Progenitor cell of endocrine pancreas (in vitro differentiated cells): ENCODE measurements around the gene CDCA8. TPM values are rescaled to one million over a fixed set of nuclear protein-coding genes. Genes with fewer than 3 reads are reported as not detected.

ENCODE experiments used
- DNase-seq: peaks from one replicate; pipeline ENCODE4 v3.0.0; 2021; ENCODE audit warnings: low spot score; ENCODE audit not compliant: unreplicated experiment
- H3K27ac Mint-ChIP-seq: 2 replicates; pipeline ENCODE4 v1.8.0; 2021; ENCODE audit warnings: mild to moderate bottlenecking, moderate library complexity, mixed read lengths
- H3K27me3 Mint-ChIP-seq: 2 replicates; pipeline ENCODE4 v1.8.0; 2021; ENCODE audit warnings: mixed read lengths
- H3K36me3 Mint-ChIP-seq: 2 replicates; pipeline ENCODE4 v1.8.0; 2022; ENCODE audit warnings: mixed read lengths; ENCODE audit not compliant: insufficient read depth
- H3K4me1 Mint-ChIP-seq: 2 replicates; pipeline ENCODE4 v1.8.0; 2021; ENCODE audit warnings: low read depth, mixed read lengths
- H3K4me3 Mint-ChIP-seq: 2 replicates; pipeline ENCODE4 v1.8.0; 2021; ENCODE audit warnings: low read depth, mild to moderate bottlenecking, moderate library complexity, mixed read lengths
- H3K9me3 Mint-ChIP-seq: 2 replicates; pipeline ENCODE4 v1.8.0; 2021; ENCODE audit warnings: low read depth, mixed read lengths
- total RNA-seq: library from RNA; stranded (reverse); gene quantifications from 2 replicates; pipeline ENCODE4 v1.2.1, GENCODE V29; 2021
- TF ChIP-seq, protein P1 (sequence below): fragments of 200-600 bp; sonication (generic); IDR thresholded peaks from one replicate; pipeline ENCODE4 v1.5.0; 2021; ENCODE audit warnings: antibody characterized with exemption, mild to moderate bottlenecking; ENCODE audit not compliant: unreplicated experiment

Gene CDCA8
- total RNA-seq, 1 donor from 2014 or later, result 19.3 TPM

- no peak overlapping the region for H3K27ac Mint-ChIP-seq
- no peaks in the 10 kb centered on the region for H3K9me3 Mint-ChIP-seq
- H3K4me3 Mint-ChIP-seq, result peak overlapping the region; percentile 64
- DNase-seq, result no peak
- H3K4me1 Mint-ChIP-seq, result peaks cover 3% of the 10 kb centered on the region
- TF ChIP-seq, protein P1, sequence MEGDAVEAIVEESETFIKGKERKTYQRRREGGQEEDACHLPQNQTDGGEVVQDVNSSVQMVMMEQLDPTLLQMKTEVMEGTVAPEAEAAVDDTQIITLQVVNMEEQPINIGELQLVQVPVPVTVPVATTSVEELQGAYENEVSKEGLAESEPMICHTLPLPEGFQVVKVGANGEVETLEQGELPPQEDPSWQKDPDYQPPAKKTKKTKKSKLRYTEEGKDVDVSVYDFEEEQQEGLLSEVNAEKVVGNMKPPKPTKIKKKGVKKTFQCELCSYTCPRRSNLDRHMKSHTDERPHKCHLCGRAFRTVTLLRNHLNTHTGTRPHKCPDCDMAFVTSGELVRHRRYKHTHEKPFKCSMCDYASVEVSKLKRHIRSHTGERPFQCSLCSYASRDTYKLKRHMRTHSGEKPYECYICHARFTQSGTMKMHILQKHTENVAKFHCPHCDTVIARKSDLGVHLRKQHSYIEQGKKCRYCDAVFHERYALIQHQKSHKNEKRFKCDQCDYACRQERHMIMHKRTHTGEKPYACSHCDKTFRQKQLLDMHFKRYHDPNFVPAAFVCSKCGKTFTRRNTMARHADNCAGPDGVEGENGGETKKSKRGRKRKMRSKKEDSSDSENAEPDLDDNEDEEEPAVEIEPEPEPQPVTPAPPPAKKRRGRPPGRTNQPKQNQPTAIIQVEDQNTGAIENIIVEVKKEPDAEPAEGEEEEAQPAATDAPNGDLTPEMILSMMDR, result no peak
- H3K27me3 Mint-ChIP-seq, result peaks cover 35% of the 10 kb centered on the region
- no peaks in the 10 kb centered on the region for H3K36me3 Mint-ChIP-seq
Observed at GRCh38 chr1:37753473-37754321, 61.4 kb downstream of the CDCA8 start.

DNA sequence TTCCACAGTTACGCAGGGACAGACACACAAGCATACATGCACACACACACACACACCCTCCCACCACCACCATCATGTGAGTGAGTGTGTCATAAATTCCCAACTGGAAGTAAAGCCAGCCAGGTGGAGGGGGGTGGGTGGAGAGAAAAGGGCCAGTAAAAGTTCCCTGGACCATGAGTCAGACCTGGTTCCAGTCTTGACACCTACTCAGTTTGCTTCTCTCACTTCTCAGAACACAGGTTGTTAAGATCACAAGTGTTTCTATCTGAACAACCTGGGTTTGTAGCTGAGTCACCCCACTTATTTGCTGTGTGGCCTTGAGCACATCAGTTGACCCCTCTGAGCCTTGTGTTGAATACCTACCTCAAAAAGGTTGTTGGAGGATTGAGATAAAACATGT is 63.0 kb downstream of the CDCA8 start:
- no peaks in the 10 kb centered on the region for H3K9me3 Mint-ChIP-seq
- DNase-seq, result no peak
- H3K36me3 Mint-ChIP-seq, result no peaks in the 10 kb centered on the region
- H3K27ac Mint-ChIP-seq, result no peak overlapping the region
- TF ChIP-seq, protein P1, result no peak
- H3K27me3 Mint-ChIP-seq, result peaks cover 28% of the 10 kb centered on the region
- H3K4me1 Mint-ChIP-seq, result peaks cover 3% of the 10 kb centered on the region
- H3K4me3 Mint-ChIP-seq, result no peak overlapping the region

GRCh38 chr1:37755951-37756560 is 63.7 kb downstream of the CDCA8 start:
- H3K9me3 Mint-ChIP-seq, result no peaks in the 10 kb centered on the region
- TF ChIP-seq, protein P1, result no peak

More at GRCh38 chr1:37755951-37756560, 63.7 kb downstream of the CDCA8 start:
- Mint-ChIP-seq H3K36me3 (no peaks in the 10 kb centered on the region), H3K27ac (no peak overlapping the region), H3K4me1 (peaks cover 3% of the 10 kb centered on the region), H3K4me3 (no peak overlapping the region), H3K27me3 (peaks cover 25% of the 10 kb centered on the region)
- DNase-seq, result no peak

Other genes with a start within 250 kb of the CDCA8 start
- 3.0 TPM in 2 replicates for gene ZC3H12A, start 217.9 kb upstream of the CDCA8 start, total RNA-seq
- gene MEAF6, start 177.8 kb upstream of the CDCA8 start, total RNA-seq, result 78.2 and 83.1 TPM in 2 replicates
- gene SNIP1, start 138.2 kb upstream of the CDCA8 start, total RNA-seq, result 17.1 and 18.2 TPM in 2 replicates
- 72.1 and 75.4 TPM in 2 replicates for gene DNALI1, start 135.6 kb upstream of the CDCA8 start, total RNA-seq
- 50.0 and 55.0 TPM in 2 replicates for gene GNL2, start 96.6 kb upstream of the CDCA8 start, total RNA-seq
- gene RSPO1, start 57.6 kb upstream of the CDCA8 start, total RNA-seq, result not detected in 2 replicates
- 5.1 and 6.2 TPM in 2 replicates for gene EPHA10, start 72.6 kb downstream of the CDCA8 start, total RNA-seq
- gene MANEAL, start 101.3 kb downstream of the CDCA8 start, total RNA-seq, result 23.2 and 23.8 TPM in 2 replicates
- gene C1orf122, start 115.3 kb downstream of the CDCA8 start, total RNA-seq, result 43.6 and 43.9 TPM in 2 replicates
- gene YRDC, start 115.7 kb downstream of the CDCA8 start, total RNA-seq, result 14.0 and 15.0 TPM in 2 replicates
- 15.3 and 20.4 TPM in 2 replicates for gene MTF1, start 167.1 kb downstream of the CDCA8 start, total RNA-seq